Naive B cell (primary cell): ENCODE data around the gene KLF5. TPM values are rescaled to one million over a fixed set of nuclear protein-coding genes. Genes with fewer than 3 reads are reported as not detected.
A peak's percentile ranks its signal among the peaks of the same experiment; 100 is the strongest.

Experiments
- ATAC-seq, 2 donors: fragments of 150-1000 bp; cut with Tn5 transposase; 2 replicates each; pipeline ENCODE4 v1.10.0; 2021; ENCODE audit warnings: low read depth in 2 of 2, mild to moderate bottlenecking in 2 of 2, moderate library complexity in 2 of 2
- DNase-seq: peaks from one replicate; pipeline ENCODE4 v3.0.0; 2022
- H3K27ac Mint-ChIP-seq, 6 donors: one replicate each; pipeline ENCODE4 v1.8.0; 2020 to 2022; ENCODE audit warnings: mild to moderate bottlenecking in 6 of 6, mixed read lengths in 6 of 6, moderate library complexity in 5 of 6, inconsistent platforms in 2 of 6
- H3K27me3 Mint-ChIP-seq, 3 donors: one replicate each; pipeline ENCODE4 v1.8.0; 2021 to 2022; ENCODE audit warnings: mixed read lengths in 3 of 3, mild to moderate bottlenecking in 1 of 3
- H3K36me3 Mint-ChIP-seq, 2 donors: one replicate each; pipeline ENCODE4 v1.8.0; 2020 to 2022; ENCODE audit warnings: mixed read lengths in 2 of 2, inconsistent platforms in 1 of 2, mild to moderate bottlenecking in 1 of 2
- H3K4me1 Mint-ChIP-seq, 3 donors: one replicate each; pipeline ENCODE4 v1.8.0; 2020 to 2022; ENCODE audit warnings: mixed read lengths in 3 of 3, inconsistent platforms in 1 of 3, mild to moderate bottlenecking in 1 of 3, moderate library complexity in 1 of 3
- H3K4me3 Mint-ChIP-seq, 8 donors: one replicate each; pipeline ENCODE4 v1.8.0; 2020 to 2022; ENCODE audit warnings: mild to moderate bottlenecking in 8 of 8, mixed read lengths in 8 of 8, moderate library complexity in 8 of 8, inconsistent platforms in 2 of 8
- H3K9me3 Mint-ChIP-seq, 7 donors: one replicate each; pipeline ENCODE4 v1.8.0; 2020 to 2022; ENCODE audit warnings: mixed read lengths in 7 of 7, mild to moderate bottlenecking in 5 of 7, inconsistent platforms in 2 of 7, moderate library complexity in 1 of 7
- polyA plus RNA-seq, 6 donors: library from polyadenylated mRNA; unstranded; fragments of 300-500 nt; fragmentation: Illumina TruSeq; gene quantifications; one replicate each; pipeline ENCODE4 v1.2.3, GENCODE V29; 2021; ENCODE audit warnings: low read depth in 6 of 6

KLF5 gene
- polyA plus RNA-seq, 6 donors from 2014 or later = 0.51 to 2.7 (median 1.1) TPM

DNA sequence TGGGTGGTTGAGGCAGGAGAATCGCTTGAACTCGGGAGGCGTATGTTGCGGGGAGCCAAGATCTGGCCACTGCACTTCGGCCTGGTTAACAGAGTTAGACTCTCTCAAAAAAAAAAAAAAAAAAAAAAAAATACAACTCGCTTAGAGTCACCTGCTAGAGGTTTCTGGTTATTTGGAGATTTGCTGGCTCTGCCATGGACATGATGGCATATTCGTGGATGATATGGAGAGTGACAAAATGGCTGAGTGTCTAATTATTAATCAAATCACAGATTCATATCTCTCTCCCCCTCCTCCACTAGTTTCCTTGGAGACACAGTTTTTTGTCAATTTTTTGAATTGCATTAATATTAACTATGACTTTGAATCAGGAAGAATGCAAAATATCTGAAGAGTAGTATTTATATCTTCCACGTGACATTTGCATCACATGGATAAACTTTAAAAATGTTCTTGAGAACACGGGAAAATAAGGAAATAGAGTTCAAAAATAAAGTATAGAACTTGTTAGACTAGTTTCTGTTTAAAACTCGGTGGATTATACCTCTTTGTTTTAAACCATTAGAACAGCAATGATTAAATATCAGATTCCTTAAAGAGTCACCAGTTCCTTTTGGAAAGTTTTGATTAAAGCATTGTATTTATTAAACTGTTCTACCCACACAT is 47.8 kb downstream of the KLF5 start:
- H3K36me3 Mint-ChIP-seq = no peaks in the 10 kb centered on the region
- ATAC-seq (no peak), DNase-seq (no peak)
- no peaks in the 10 kb centered on the region for H3K9me3 Mint-ChIP-seq
- peak overlapping the region in 1 of 8 donors; percentile 29 for H3K4me3 Mint-ChIP-seq
- peaks cover 5 to 8% (median 5%) of the 10 kb centered on the region in 3 donors for H3K27me3 Mint-ChIP-seq
- no peak overlapping the region for H3K27ac Mint-ChIP-seq
- peaks cover 0 to 5% (median 0%) of the 10 kb centered on the region in 3 donors for H3K4me1 Mint-ChIP-seq

DNA sequence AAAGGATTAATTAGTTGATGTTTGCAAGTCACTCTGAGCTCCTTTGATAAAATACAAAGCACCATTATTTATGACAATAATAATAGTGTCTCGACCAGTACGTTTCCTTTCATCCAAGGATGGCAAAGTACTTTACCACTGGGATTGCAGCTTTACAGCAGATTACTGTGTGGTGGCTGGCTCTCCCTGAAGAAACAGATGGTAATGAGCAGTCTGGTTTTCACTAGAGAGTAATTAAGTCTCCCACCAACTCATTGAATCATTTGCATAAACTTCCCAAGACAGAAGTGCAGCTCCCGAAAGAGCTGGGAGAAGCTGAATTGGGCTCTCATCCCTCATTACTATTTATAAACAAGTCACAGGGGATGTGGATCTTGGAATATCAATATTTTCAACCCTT is 48.7 kb downstream of the KLF5 start:
- Mint-ChIP-seq H3K27ac (no peak overlapping the region), H3K9me3 (peaks cover 0 to 3% (median 0%) of the 10 kb centered on the region in 7 donors), H3K27me3 (peaks cover 3 to 9% (median 5%) of the 10 kb centered on the region in 3 donors), H3K36me3 (no peaks in the 10 kb centered on the region), H3K4me1 (peaks cover 0 to 5% (median 0%) of the 10 kb centered on the region in 3 donors), H3K4me3 (no peak overlapping the region)
- ATAC-seq (no peak), DNase-seq (no peak)

DNA sequence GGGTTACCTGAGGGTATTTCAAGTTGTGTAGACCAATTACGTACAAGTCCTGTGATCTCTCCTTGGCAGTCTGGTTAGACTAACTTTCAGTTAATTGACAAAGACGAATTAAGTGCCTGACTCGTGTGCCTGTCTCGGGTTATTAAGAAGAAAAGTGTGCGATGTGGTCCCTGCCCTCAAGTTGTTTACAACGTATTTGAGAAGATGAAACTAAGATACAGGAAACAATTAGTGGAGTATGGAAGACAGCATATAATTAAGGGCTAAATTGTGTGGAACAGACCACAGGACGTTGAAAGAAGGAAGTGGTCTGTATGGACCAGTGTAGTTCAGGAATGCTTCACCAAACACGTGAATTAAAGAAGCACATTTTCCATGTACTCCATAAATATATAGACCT is 49.2 kb downstream of the KLF5 start:
- H3K27ac Mint-ChIP-seq = no peak overlapping the region
- H3K9me3 Mint-ChIP-seq = peaks cover 0 to 3% (median 0%) of the 10 kb centered on the region in 7 donors
- peaks cover 0 to 5% (median 0%) of the 10 kb centered on the region in 3 donors for H3K4me1 Mint-ChIP-seq
- H3K27me3 Mint-ChIP-seq = peaks cover 0 to 5% (median 5%) of the 10 kb centered on the region in 3 donors
- no peaks in the 10 kb centered on the region for H3K36me3 Mint-ChIP-seq
- ATAC-seq (no peak), DNase-seq (no peak)
- no peak overlapping the region for H3K4me3 Mint-ChIP-seq

DNA sequence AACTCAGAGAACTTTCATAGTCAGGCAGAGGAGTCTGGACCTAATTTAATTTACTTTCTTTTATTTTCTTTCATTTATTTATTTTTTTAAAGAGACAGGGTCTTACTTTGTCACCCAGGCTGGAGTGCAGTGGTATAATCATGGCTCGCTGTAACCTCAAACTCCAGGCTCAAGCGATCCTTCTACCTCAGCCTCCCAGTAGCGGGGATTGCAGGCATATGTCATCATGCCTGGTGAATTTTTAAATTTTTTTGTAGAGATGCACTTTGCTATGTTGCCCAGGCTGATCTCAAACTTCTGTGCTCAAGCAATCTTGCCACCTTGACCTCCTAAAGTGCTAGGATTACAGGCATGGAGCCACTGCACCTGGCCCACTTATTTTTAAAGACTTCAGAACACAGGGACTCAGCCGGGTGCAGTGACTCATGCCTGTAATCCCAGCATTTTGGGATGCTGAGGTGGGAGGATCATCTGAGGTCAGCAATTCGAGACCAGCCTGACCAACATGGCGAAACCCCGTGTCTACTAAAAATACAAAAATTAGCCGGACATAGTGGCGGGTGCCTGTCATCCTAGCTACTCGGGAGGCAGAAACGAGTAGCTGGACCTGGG is 50.6 kb downstream of the KLF5 start:
- Mint-ChIP-seq H3K36me3 (no peaks in the 10 kb centered on the region), H3K4me3 (no peak overlapping the region), H3K9me3 (peaks cover 0 to 3% (median 0%) of the 10 kb centered on the region in 7 donors), H3K27me3 (peaks cover 0 to 5% (median under 1%) of the 10 kb centered on the region in 3 donors), H3K27ac (no peak overlapping the region), H3K4me1 (peaks cover 0 to 5% (median 0%) of the 10 kb centered on the region in 3 donors)
- DNase-seq (no peak), ATAC-seq (no peak)

DNA sequence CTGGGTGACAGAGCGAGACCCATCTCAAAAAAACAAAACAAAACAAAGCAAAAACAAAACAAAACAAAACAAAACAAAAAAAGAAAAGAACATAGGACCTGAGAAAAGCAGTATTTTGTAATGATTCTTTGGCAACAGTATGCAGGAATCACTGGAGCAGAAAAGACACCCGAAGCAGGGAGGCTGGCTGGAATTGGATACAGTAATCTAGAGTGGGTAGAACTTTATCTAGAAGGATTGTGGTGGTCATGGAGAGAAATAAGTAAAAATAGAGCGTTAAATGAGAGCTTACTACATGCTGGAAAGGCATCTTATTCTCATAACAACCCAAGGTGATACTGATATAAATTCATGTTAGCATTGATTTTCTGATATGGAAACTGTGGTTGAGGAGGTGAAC is 51.2 kb downstream of the KLF5 start:
- no peaks in the 10 kb centered on the region for H3K36me3 Mint-ChIP-seq

DNA sequence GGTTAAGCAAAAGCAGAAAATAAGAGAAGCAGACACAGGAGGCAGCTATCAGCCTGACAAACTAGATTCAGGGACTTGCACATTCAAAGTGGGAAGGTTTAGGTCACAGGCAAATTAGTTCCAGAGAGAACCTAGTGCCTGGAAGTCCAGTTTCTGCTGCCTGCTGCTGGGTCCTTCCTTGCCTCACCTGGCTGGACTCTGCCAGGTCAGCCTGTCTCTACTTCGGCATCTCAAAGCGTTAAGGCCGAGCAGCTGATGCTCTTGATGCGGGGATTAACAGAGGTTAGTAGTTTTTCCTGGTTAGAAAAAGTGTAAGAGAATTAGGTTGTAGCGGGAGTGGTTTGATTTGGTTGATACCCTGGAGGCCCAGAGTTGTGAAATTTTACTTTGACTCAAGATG is 52.0 kb downstream of the KLF5 start:
- Mint-ChIP-seq H3K4me3 (no peak overlapping the region), H3K36me3 (no peaks in the 10 kb centered on the region), H3K4me1 (peaks cover 0 to 5% (median 0%) of the 10 kb centered on the region in 3 donors), H3K27me3 (peaks cover 0 to 5% (median 0%) of the 10 kb centered on the region in 3 donors), H3K27ac (no peak overlapping the region), H3K9me3 (peaks cover 0 to 3% (median 0%) of the 10 kb centered on the region in 7 donors)
- DNase-seq (no peak), ATAC-seq (no peak)

More for the DNA sequence above, 51.2 kb downstream of the KLF5 start:
- DNase-seq (no peak), ATAC-seq (no peak)
- Mint-ChIP-seq H3K4me3 (no peak overlapping the region), H3K9me3 (peaks cover 0 to 3% (median 0%) of the 10 kb centered on the region in 7 donors), H3K4me1 (peaks cover 0 to 5% (median 0%) of the 10 kb centered on the region in 3 donors), H3K27me3 (peaks cover 0 to 5% (median 0%) of the 10 kb centered on the region in 3 donors), H3K27ac (no peak overlapping the region)

DNA sequence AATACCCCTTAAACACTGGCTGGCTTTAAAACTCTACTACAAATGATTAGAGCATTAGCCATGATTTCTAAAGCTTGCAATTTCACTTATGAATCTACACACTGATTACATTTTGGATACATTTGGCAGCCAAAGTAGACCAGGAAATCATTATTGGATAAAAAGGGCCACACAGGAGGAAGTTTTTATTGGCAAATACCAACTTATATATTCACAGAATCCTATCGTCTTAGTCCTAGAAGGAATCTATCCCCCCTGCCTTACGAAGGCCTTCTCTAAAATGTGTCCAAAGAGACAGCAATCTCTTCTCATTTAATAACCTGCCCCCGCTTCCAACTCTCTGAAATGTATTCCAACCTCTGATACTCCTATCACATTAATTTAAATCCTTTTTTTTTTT is 52.5 kb downstream of the KLF5 start:
- peaks cover 0 to 5% (median 0%) of the 10 kb centered on the region in 3 donors for H3K27me3 Mint-ChIP-seq
- peaks cover 0 to 5% (median 0%) of the 10 kb centered on the region in 3 donors for H3K4me1 Mint-ChIP-seq
- DNase-seq (no peak), ATAC-seq (no peak)
- H3K36me3 Mint-ChIP-seq = no peaks in the 10 kb centered on the region
- no peak overlapping the region for H3K4me3 Mint-ChIP-seq
- peak overlapping the region in 1 of 6 donors; percentile 39 for H3K27ac Mint-ChIP-seq
- peaks cover 0 to 3% (median 0%) of the 10 kb centered on the region in 7 donors for H3K9me3 Mint-ChIP-seq

DNA sequence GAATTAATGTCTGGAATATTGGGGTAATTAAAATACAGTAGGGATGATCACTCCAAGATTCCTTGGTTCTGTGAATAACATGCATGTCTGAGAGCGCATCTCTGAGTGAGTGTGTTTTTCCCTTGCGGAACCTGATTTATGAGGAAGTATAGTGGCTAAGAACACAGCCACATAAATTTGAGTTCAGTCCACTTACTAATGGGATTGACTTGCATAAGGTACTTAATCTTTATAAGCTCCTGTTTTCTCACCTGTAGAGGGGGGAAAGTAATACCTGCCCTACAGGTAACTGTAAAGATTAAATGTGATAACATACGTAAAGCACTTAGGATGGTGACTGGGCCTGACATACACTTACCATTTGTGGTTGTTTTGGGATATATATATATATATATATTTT is 60.8 kb downstream of the KLF5 start:
- no peak for ATAC-seq
- Mint-ChIP-seq H3K27me3 (no peaks in the 10 kb centered on the region), H3K4me3 (no peak overlapping the region), H3K9me3 (peaks cover 0 to 4% (median 0%) of the 10 kb centered on the region in 7 donors), H3K4me1 (no peaks in the 10 kb centered on the region), H3K36me3 (no peaks in the 10 kb centered on the region), H3K27ac (no peak overlapping the region)
- DNase-seq = no peak
